Right lobe of liver (tissue), 6 donors: ENCODE results near the gene CREB5. TPM values are rescaled to one million over a fixed set of nuclear protein-coding genes. Genes with fewer than 3 reads are reported as not detected.
A peak's percentile ranks its signal among the peaks of the same experiment; 100 is the strongest.

ENCODE experiments used
- ATAC-seq, 4 donors: fragments of 200-7000 bp; cut with Tn5 transposase; one replicate each; pipeline ENCODE4 v1.9.1; 2020; ENCODE audit warnings: mild to moderate bottlenecking in 4 of 4, moderate library complexity in 4 of 4
- DNase-seq, 3 donors: peaks; one replicate each; pipeline ENCODE4 v3.0.0-alpha.2; 2020
- H3K27ac ChIP-seq, 3 donors: fragments of 200-600 bp; one replicate each; pipeline ENCODE4 v1.8.0; 2022
- H3K27me3 ChIP-seq, 2 donors: fragments of 200-600 bp; one replicate each; pipeline ENCODE4 v1.8.0; 2022
- H3K36me3 ChIP-seq, 4 donors: fragments of 200-600 bp; sonication (generic) in 1 of 4; one replicate each; pipeline versions ENCODE4 v1.5.1 to v1.8.0; 2017 to 2022; ENCODE audit warnings: control low read depth in 1 of 4
- H3K4me1 ChIP-seq, 4 donors: fragments of 200-600 bp; sonication (generic) in 1 of 4; one replicate each; pipeline versions ENCODE4 v1.5.1 to v1.8.0; 2017 to 2022; ENCODE audit warnings: control low read depth in 1 of 4
- H3K4me3 ChIP-seq, 3 donors: fragments of 200-600 bp; one replicate each; pipeline ENCODE4 v1.8.0; 2022
- H3K9me3 ChIP-seq, 4 donors: fragments of 200-600 bp; sonication (generic) in 1 of 4; one replicate each; pipeline versions ENCODE4 v1.5.1 to v1.8.0; 2017 to 2022; ENCODE audit warnings: control low read depth in 1 of 4
- CTCF ChIP-seq, 4 donors: fragments of 200-600 bp in 3 of 4; fragments of 450-650 bp in 1 of 4; IDR thresholded peaks; one replicate each; pipeline versions ENCODE4 v1.5.1 to v1.8.0; 2016 to 2022; ENCODE audit warnings: antibody characterized with exemption in 4 of 4, mild to moderate bottlenecking in 2 of 4
- POLR2A ChIP-seq: fragments of 450-650 bp; IDR thresholded peaks from one replicate; pipeline ENCODE4 v1.6.1; 2017; ENCODE audit warnings: antibody characterized with exemption, mild to moderate bottlenecking
- WGBS: methylation state at CpG from one replicate; pipeline ENCODE4 v1.1.6; 2018; ENCODE audit warnings: low coverage, low lambda C conversion rate; ENCODE audit not compliant: insufficient coverage; ENCODE audit errors: missing lambda C conversion rate; 5-methylcytosine and 5-hydroxymethylcytosine counted together
- intact Hi-C, 2 donors: fragments of 100-400 bp; cut with DNase I; formaldehyde crosslinking; loops; one replicate each; pipeline versions ENCODE4 v1.11.2 to v1.14.1; 2022
- total RNA-seq, 6 experiments: library from RNA; depleted of rRNA in 2 of 6; stranded (reverse); fragments of >200 nt in 2 of 6; fragmentation: NEBNext Ultra II Directional in 3 of 6; extraction: Animal tissue kit (Norgen Biotek cat#: 25700) in 3 of 6; gene quantifications; one replicate each; pipeline versions ENCODE4 v1.1.0 to v1.2.4, GENCODE V29; 2016 to 2023
- donor health status: DM: no; HTN: yes; CAD: no.
- donor health status: DM: no; HTN: no; CAD: no.
- donor health status: DM: no; HTN: no; CAD: no.
- donor health status: DM: no; HTN: yes; CAD: no.
- donor health status: DM: no; HTN: yes; CAD: no.

Gene CREB5
- total RNA-seq, 6 experiments from 2014 or later, result 0.48 to 6.3 (median 1.4) TPM

GRCh38 chr7:28811701-28812430 lies 399.5 kb downstream of the CREB5 start:
- no peaks in the 10 kb centered on the region for H3K9me3 ChIP-seq

GRCh38 chr7:28812616-28813015 lies 400.3 kb downstream of the CREB5 start:
- Histone ChIP-seq H3K27ac (no peak overlapping the region), H3K4me1 (no peaks in the 10 kb centered on the region), H3K36me3 (no peaks in the 10 kb centered on the region), H3K27me3 (no peaks in the 10 kb centered on the region), H3K4me3 (no peak overlapping the region), H3K9me3 (no peaks in the 10 kb centered on the region)
- ATAC-seq (peak in 2 of 4 donors; percentile 12 to 67), DNase-seq (no peak)
- 63% methylated on average over 3 of the region's 3 CpGs for WGBS
- no peak for TF ChIP-seq CTCF (IDR thresholded peaks at IDR 0.05)
- no peak for TF ChIP-seq POLR2A
- intact Hi-C loops, result no loop called here

More at GRCh38 chr7:28811701-28812430, 399.5 kb downstream of the CREB5 start:
- no peaks in the 10 kb centered on the region for H3K4me1 ChIP-seq
- TF ChIP-seq CTCF (IDR thresholded peaks at IDR 0.05) (no peak), POLR2A (no peak)
- no peak for DNase-seq
- no peaks in the 10 kb centered on the region for H3K27me3 ChIP-seq
- intact Hi-C loops, result no loop called here
- 86% methylated on average over 5 of the region's 5 CpGs for WGBS
- H3K27ac ChIP-seq, result no peak overlapping the region
- no peaks in the 10 kb centered on the region for H3K36me3 ChIP-seq
- no peak for ATAC-seq
- H3K4me3 ChIP-seq, result no peak overlapping the region

GRCh38 chr7:28813243-28813962 lies 401.1 kb downstream of the CREB5 start:
- WGBS, result 70% methylated on average over 6 of the region's 6 CpGs
- no peaks in the 10 kb centered on the region for H3K36me3 ChIP-seq
- intact Hi-C loops, result no loop called here
- no peaks in the 10 kb centered on the region for H3K9me3 ChIP-seq
- DNase-seq (no peak), ATAC-seq (no peak)
- no peaks in the 10 kb centered on the region for H3K27me3 ChIP-seq
- no peak overlapping the region for H3K27ac ChIP-seq
- TF ChIP-seq CTCF (IDR thresholded peaks at IDR 0.05), result no peak
- no peak for TF ChIP-seq POLR2A
- no peaks in the 10 kb centered on the region for H3K4me1 ChIP-seq
- H3K4me3 ChIP-seq, result no peak overlapping the region

- DNase-seq (no peak), ATAC-seq (no peak)
- Histone ChIP-seq H3K27ac (no peak overlapping the region), H3K9me3 (no peaks in the 10 kb centered on the region), H3K36me3 (no peaks in the 10 kb centered on the region), H3K4me3 (no peak overlapping the region), H3K27me3 (no peaks in the 10 kb centered on the region), H3K4me1 (no peaks in the 10 kb centered on the region)
- WGBS, result 40% methylated on average over 1 of the region's 1 CpG
- TF ChIP-seq POLR2A (no peak), CTCF (IDR thresholded peaks at IDR 0.05) (no peak)
- intact Hi-C loops, result no loop called here
Measured at GRCh38 chr7:28815369-28815927, 403.1 kb downstream of the CREB5 start.
